Duodenal mucosa (tissue), 2 donors: Measurements from ENCODE around the gene TNC.

Source experiments
- H3K27ac ChIP-seq: one replicate; pipeline ENCODE4 v1.7.0; 2013; ENCODE audit warnings: low read depth, low read length
- H3K27me3 ChIP-seq, 2 donors: one replicate each; pipeline ENCODE4 v1.7.0; 2013; ENCODE audit warnings: low read length in 2 of 2, control low read depth in 1 of 2; ENCODE audit not compliant: insufficient read depth in 2 of 2, control insufficient read depth in 1 of 2
- H3K36me3 ChIP-seq, 2 donors: one replicate each; pipeline ENCODE4 v1.7.0; 2013; ENCODE audit warnings: low read length in 2 of 2, control low read depth in 1 of 2; ENCODE audit not compliant: insufficient read depth in 2 of 2, control insufficient read depth in 1 of 2
- H3K4me1 ChIP-seq, 2 donors: one replicate each; pipeline ENCODE4 v1.7.0; 2013; ENCODE audit warnings: low read length in 2 of 2, control low read depth in 1 of 2; ENCODE audit not compliant: insufficient read depth in 2 of 2, control insufficient read depth in 1 of 2
- H3K4me3 ChIP-seq, 2 donors: one replicate each; pipeline ENCODE4 v1.7.0; 2013; ENCODE audit warnings: low read length in 2 of 2, low read depth in 1 of 2
- H3K9ac ChIP-seq, 2 donors: one replicate each; pipeline ENCODE4 v1.7.0; 2013; ENCODE audit warnings: low read length in 2 of 2, low read depth in 1 of 2
- H3K9me3 ChIP-seq, 2 donors: one replicate each; pipeline ENCODE4 v1.7.0; 2013; ENCODE audit warnings: low read length in 2 of 2, control low read depth in 1 of 2; ENCODE audit not compliant: control insufficient read depth in 1 of 2

The TNC gene

GRCh38 chr9:115063058-115063845, 54.7 kb downstream of the TNC start:
- Histone ChIP-seq H3K27me3 (peaks cover 0 to 6% of the 10 kb centered on the region in 2 donors), H3K4me3 (no peak overlapping the region), H3K9me3 (no peaks in the 10 kb centered on the region), H3K9ac (no peak overlapping the region), H3K36me3 (no peaks in the 10 kb centered on the region), H3K4me1 (no peaks in the 10 kb centered on the region), H3K27ac (no peak overlapping the region)

- H3K27ac ChIP-seq: no peak overlapping the region
- no peaks in the 10 kb centered on the region for H3K36me3 ChIP-seq
- H3K4me1 ChIP-seq: no peaks in the 10 kb centered on the region
- H3K4me3 ChIP-seq: no peak overlapping the region
- H3K27me3 ChIP-seq: peaks cover 0 to 3% of the 10 kb centered on the region in 2 donors
- H3K9ac ChIP-seq: no peak overlapping the region
- no peaks in the 10 kb centered on the region for H3K9me3 ChIP-seq
Measured at GRCh38 chr9:115058684-115059315, 59.2 kb downstream of the TNC start.

GRCh38 chr9:115058175-115058574, 59.8 kb downstream of the TNC start:
- Histone ChIP-seq H3K27me3 (peaks cover 0 to 3% of the 10 kb centered on the region in 2 donors), H3K9ac (no peak overlapping the region), H3K27ac (no peak overlapping the region), H3K36me3 (no peaks in the 10 kb centered on the region), H3K9me3 (no peaks in the 10 kb centered on the region), H3K4me3 (no peak overlapping the region), H3K4me1 (no peaks in the 10 kb centered on the region)

- no peak overlapping the region for H3K27ac ChIP-seq
- no peaks in the 10 kb centered on the region for H3K4me1 ChIP-seq
- peaks cover 2 to 3% of the 10 kb centered on the region in 2 donors for H3K27me3 ChIP-seq
- no peak overlapping the region for H3K9ac ChIP-seq
- no peak overlapping the region for H3K4me3 ChIP-seq
- H3K36me3 ChIP-seq: no peaks in the 10 kb centered on the region
- H3K9me3 ChIP-seq: no peaks in the 10 kb centered on the region
Measured at GRCh38 chr9:115057559-115057958, 60.4 kb downstream of the TNC start.

- H3K27ac ChIP-seq: no peak overlapping the region
- no peak overlapping the region for H3K4me3 ChIP-seq
- H3K4me1 ChIP-seq: no peaks in the 10 kb centered on the region
- H3K27me3 ChIP-seq: peaks cover 0 to 2% of the 10 kb centered on the region in 2 donors
- H3K9ac ChIP-seq: no peak overlapping the region
- H3K9me3 ChIP-seq: no peaks in the 10 kb centered on the region
- no peaks in the 10 kb centered on the region for H3K36me3 ChIP-seq
Measured at GRCh38 chr9:115050002-115050490, 67.9 kb downstream of the TNC start.

- Histone ChIP-seq H3K4me3 (no peak overlapping the region), H3K27ac (no peak overlapping the region), H3K27me3 (no peaks in the 10 kb centered on the region), H3K4me1 (no peaks in the 10 kb centered on the region), H3K9ac (no peak overlapping the region), H3K9me3 (no peaks in the 10 kb centered on the region), H3K36me3 (no peaks in the 10 kb centered on the region)
Measured at GRCh38 chr9:115046824-115047223, 71.1 kb downstream of the TNC start.

GRCh38 chr9:115046199-115046598, 71.8 kb downstream of the TNC start:
- Histone ChIP-seq H3K27me3 (no peaks in the 10 kb centered on the region), H3K4me1 (no peaks in the 10 kb centered on the region), H3K9ac (no peak overlapping the region), H3K27ac (no peak overlapping the region), H3K4me3 (no peak overlapping the region), H3K9me3 (no peaks in the 10 kb centered on the region), H3K36me3 (no peaks in the 10 kb centered on the region)

GRCh38 chr9:115043632-115044031, 74.3 kb downstream of the TNC start:
- Histone ChIP-seq H3K36me3 (no peaks in the 10 kb centered on the region), H3K27me3 (no peaks in the 10 kb centered on the region), H3K4me1 (no peaks in the 10 kb centered on the region), H3K9ac (no peak overlapping the region), H3K4me3 (no peak overlapping the region), H3K9me3 (no peaks in the 10 kb centered on the region), H3K27ac (no peak overlapping the region)

- H3K9me3 ChIP-seq: no peaks in the 10 kb centered on the region
- no peak overlapping the region for H3K4me3 ChIP-seq
- no peaks in the 10 kb centered on the region for H3K4me1 ChIP-seq
- H3K36me3 ChIP-seq: no peaks in the 10 kb centered on the region
- H3K27ac ChIP-seq: no peak overlapping the region
- H3K27me3 ChIP-seq: no peaks in the 10 kb centered on the region
- no peak overlapping the region for H3K9ac ChIP-seq
Measured at GRCh38 chr9:115042781-115043509, 75.0 kb downstream of the TNC start.

- H3K36me3 ChIP-seq: no peaks in the 10 kb centered on the region
- no peaks in the 10 kb centered on the region for H3K27me3 ChIP-seq
- no peak overlapping the region for H3K27ac ChIP-seq
- no peak overlapping the region for H3K4me3 ChIP-seq
- H3K9ac ChIP-seq: no peak overlapping the region
- no peaks in the 10 kb centered on the region for H3K9me3 ChIP-seq
- peaks cover 5 to 11% of the 10 kb centered on the region in 2 donors for H3K4me1 ChIP-seq
Measured at GRCh38 chr9:115039516-115040120, 78.3 kb downstream of the TNC start.
